Brain pericyte (primary cell): Measurements from ENCODE around the gene B4GALNT1.
"Not testable (repeated sequence)": the region's sequence is repeated elsewhere in the genome, so short reads cannot be mapped to it uniquely, and the experiment has no call there.

Experiments used
- DNase-seq: peaks from one replicate; pipeline ENCODE4 v3.0.0-alpha.2; 2012; ENCODE audit warnings: low read depth, low spot score

Gene B4GALNT1

GRCh38 chr12:57620936-57621496, 12.0 kb downstream of the B4GALNT1 start:
- no peak for DNase-seq

DNA sequence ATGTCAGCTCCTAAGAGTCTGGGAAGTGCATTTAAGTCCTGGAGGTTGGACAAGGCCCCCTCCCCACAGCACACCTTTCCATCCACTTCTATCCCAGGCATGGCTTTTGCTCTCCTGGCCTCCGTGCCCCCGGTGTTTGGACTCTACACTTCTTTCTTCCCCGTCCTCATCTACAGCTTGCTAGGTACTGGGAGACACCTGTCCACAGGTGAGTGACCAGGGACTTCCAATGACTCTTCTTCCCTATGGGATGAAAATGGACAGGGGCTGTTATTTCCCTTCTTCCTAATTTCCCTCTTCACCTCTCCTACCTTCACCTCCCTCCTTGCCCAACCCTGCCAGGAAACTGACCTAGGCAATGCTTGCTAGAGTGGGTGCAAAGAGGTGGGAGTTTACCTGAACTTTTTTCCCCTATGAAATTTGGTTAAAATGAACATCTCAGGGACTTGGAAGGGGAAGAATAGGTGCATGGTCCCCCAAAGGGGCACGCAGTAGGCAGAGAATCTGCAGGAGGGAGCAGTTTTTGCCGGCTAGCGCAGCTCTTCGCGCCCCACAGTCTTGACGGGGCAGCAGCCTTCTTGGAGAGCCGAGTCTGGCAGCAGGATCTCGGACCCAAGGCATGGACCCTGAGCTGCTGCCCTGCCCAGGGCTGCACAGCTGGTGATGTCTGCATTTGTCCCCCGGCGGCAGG, 12.6 kb downstream of the B4GALNT1 start:
- DNase-seq = no peak

GRCh38 chr12:57619434-57620244, 13.4 kb downstream of the B4GALNT1 start:
- no peak for DNase-seq

DNA sequence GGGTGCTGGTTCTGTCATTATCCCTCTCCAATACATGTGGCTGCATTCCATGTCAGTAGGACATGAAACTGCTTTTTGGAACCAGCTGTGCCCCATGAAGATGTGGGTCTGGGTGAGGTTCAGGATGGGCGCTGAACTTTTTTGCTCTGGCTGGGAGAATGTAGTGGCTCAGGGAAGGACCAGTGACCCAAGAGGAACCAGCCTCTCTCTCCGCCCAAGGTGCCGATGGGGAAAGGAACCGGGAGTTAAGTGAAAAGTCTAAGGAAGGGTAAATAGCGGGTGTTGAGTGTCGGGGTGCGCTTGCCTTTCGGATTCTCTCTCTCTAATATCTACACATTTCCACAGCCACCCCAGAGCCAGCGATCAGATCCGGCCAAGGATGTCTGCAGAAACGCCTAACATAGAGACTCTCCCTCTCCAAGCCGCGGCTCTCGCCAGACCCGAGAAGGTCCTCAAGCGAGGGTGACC, 14.0 kb downstream of the B4GALNT1 start:
- no peak for DNase-seq

DNA sequence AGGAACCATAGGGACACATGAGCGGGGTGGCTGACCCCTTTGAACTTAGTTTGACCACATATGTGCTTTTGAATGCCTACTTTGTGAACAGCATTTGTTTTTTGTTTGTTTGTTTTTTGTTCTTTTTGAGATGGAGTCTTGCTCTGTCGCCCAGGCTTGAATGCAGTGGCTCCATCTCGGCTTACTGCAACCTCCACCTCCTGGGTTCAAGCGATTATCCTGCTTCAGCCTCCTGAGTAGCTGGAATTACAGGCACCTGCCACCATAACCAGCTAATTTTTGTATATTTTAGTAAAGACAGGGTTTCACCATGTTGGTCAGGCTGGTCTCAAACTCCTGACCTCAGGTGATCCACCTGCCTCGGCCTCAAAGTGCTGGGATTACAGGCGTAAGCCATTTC, 14.6 kb downstream of the B4GALNT1 start:
- DNase-seq = not testable (repeated sequence)

- DNase-seq = no peak
Measured at GRCh38 chr12:57617942-57618341, 15.1 kb downstream of the B4GALNT1 start.

- DNase-seq = peak; percentile 18
Measured at GRCh38 chr12:57616383-57617101, 16.5 kb downstream of the B4GALNT1 start.

GRCh38 chr12:57615637-57616036, 17.4 kb downstream of the B4GALNT1 start:
- no peak for DNase-seq

GRCh38 chr12:57614948-57615500, 18.0 kb downstream of the B4GALNT1 start:
- DNase-seq = no peak

DNA sequence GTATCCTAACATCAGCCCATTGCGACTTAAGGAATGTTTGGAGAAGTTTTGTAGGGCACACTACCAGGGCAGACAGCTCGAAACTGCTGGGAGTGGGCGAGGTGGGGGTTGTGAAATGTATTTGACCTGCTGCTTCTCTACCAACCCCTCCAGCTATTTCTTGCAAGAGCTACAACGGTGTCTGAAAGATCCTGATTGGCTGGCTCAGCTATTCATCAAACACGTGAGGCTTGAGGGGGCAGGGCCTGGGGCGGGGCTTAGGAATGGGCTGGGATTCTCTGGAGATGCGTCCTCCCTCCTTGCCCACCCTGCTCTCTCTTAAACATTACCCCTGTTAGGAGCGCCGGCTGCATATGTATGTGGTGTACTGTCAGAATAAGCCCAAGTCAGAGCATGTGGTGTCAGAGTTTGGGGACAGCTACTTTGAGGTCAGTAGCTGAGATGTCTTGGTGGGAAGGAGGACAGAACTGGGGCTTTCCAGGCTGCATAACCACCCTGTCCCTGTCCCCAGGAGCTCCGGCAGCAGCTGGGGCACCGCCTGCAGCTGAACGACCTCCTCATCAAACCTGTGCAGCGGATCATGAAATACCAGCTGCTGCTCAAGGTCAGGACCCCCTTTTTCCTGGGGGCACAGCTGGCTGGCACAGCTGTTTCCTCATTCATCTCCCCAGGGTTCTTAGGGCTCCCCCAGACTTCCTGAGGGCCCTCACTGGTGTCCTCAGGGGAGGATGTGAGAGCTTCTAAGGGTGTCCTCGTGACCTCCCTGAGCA, 18.6 kb downstream of the B4GALNT1 start:
- no peak for DNase-seq

DNA sequence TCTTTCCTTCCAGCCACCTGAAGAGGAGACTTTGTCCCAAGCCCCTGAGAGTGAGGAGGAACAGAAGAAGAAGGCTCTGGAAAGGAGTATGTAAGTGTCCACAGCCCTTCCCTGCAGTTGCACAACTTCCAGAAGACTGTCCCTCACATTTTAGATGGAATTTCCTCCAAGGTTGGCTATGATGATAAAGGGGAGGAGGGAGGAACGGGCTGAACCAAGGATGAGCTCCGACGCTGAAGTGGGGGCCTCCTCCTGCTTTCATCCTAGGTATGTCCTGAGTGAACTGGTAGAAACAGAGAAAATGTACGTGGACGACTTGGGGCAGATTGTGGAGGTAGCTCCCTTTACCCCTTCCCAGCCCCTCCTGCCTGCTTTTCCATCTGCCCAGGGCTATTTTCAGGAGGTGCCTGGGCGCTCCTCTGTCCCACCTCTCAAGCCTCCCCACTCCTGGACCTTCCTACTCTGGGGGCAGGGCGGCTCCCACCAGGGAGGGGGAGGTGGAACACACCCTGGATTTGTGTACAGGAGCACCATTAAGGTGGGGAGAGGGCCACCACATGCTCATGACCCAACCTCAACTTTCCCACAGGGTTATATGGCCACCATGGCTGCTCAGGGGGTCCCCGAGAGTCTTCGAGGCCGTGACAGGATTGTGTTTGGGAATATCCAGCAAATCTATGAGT, 19.4 kb downstream of the B4GALNT1 start:
- no peak for DNase-seq

GRCh38 chr12:57612711-57613426, 20.1 kb downstream of the B4GALNT1 start:
- no peak for DNase-seq

DNA sequence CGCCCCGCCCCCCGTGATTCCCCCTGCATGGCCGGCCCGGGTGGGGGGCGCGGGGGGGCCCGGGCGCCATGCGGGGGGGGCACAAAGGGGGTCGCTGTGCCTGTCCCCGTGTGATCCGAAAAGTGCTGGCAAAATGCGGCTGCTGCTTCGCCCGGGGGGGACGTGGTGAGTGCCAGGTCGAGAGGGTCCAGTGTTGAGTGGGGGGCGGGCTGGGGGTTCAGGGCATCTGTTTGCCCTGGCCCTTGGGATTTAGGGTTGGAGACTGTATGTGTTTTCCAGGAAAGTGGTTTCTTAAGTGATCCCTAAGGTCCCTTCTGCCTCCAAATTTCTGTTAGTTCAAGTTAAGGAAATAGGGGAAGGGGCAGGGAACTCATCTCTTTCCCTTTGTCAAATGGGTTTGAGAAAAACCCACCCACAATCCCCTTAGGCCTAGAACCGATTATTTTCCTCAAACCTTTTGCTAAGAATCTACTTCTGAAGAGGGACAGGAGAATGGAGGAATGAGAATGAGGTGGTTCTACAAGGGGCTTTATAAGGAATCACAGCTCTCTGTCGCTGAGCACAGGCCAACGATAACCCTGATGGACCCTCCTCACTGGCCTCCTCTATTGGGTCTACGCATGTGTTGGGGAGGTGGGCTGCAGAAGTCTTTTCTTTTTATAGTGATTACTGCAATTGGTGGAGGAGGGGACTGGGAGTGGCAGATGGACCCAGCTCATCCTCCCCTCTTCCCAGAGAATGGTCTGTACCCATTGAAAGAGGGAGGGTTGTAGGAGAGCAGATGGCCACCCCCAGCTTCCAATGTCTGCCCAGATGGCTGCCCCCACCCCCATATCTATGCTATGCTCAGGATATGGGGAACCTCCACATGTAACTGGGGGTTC, 20.9 kb downstream of the B4GALNT1 start:
- DNase-seq = no peak

DNA sequence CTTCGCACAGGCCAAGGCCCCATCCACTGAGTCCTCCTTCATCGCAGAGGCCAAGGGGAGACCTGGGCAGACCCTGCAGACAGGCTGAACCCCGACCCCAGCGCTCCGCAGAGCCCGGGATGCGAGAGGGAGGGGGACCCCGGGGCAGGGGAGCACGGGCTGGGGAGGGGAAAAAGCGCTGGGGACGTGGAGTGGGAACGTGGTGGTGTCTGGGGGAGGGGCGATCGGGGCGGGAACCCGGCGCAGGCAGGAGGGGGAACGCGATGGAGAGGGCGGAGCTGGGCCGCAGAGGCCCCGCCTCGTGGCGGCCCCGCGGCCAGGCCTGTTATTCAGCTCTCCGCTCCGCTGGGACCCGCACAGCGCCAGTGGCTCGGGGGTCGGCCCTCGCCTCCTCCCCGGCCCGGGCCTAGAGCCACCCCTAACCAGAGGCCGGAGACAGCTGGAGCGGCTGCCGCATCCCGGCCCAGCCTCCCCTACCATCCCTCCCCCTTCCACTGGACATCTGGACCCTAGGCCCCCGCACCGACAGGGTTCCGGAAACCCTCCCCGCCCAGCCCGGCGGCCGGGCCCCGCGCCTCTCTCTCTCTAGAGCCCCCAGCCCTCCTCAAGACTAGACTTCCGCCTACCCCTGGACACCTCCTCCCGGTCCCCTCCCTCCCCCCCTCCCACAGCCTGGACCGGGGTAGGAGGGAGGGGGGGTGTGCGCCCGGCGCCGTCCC, 21.7 kb downstream of the B4GALNT1 start, which contains the start of gene ARHGEF25:
ARHGEF25 (plus strand) TSS at position 328 of the 719 bp plus-strand sequence. CDS start 460 bp downstream, outside the sequence.
- DNase-seq = no peak

GRCh38 chr12:57610554-57611107, 22.4 kb downstream of the B4GALNT1 start:
- no peak for DNase-seq

GRCh38 chr12:57609781-57610553, 23.0 kb downstream of the B4GALNT1 start:
- no peak for DNase-seq
